ENCODE data around the gene PPARA.

DNA sequence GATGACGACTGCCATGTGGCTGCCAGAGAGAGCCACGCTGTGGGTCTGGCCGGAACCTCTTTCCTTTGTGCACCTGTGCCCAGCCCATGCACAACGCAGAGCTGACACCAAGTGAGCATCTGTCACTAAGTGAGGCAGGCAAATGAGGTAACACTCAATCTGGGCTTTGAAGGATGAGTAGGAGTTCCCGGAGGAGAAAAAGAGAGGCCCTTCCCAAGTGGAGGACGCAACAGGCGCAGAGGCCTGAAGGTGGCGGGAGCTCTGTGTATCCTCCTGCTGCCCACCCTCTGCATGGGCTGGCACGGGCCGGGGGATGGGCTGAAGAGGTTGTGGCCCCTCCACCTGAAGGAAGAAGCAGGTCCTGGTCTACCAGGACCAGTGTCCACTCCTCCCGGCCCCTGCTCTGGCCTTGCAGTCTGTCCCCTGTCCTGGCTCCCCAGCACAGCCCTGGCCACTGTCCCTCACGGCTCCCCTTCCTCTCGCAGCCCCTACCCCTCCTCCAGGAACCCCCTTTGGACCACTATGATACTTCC is 23.4 kb upstream of the PPARA start:
- TF ChIP-seq, protein P1, sequence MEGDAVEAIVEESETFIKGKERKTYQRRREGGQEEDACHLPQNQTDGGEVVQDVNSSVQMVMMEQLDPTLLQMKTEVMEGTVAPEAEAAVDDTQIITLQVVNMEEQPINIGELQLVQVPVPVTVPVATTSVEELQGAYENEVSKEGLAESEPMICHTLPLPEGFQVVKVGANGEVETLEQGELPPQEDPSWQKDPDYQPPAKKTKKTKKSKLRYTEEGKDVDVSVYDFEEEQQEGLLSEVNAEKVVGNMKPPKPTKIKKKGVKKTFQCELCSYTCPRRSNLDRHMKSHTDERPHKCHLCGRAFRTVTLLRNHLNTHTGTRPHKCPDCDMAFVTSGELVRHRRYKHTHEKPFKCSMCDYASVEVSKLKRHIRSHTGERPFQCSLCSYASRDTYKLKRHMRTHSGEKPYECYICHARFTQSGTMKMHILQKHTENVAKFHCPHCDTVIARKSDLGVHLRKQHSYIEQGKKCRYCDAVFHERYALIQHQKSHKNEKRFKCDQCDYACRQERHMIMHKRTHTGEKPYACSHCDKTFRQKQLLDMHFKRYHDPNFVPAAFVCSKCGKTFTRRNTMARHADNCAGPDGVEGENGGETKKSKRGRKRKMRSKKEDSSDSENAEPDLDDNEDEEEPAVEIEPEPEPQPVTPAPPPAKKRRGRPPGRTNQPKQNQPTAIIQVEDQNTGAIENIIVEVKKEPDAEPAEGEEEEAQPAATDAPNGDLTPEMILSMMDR (IDR thresholded peaks at IDR 0.05) = no peak
- no peak for TF ChIP-seq POLR2A (IDR thresholded peaks at IDR 0.05)
